NT2/D1 (cell line): ENCODE data around the gene GRM7.

Experiments used
- SUZ12 ChIP-seq: IDR thresholded peaks from 2 replicates; pipeline ENCODE4 v1.6.1; 2011; ENCODE audit not compliant: insufficient read length, insufficient read depth; ENCODE audit errors: extremely low read depth
- YY1 ChIP-seq: IDR thresholded peaks from 2 replicates; pipeline ENCODE4 v1.6.1; 2011; ENCODE audit not compliant: insufficient read length, insufficient read depth
- ZNF274 ChIP-seq: IDR thresholded peaks from 2 replicates; pipeline ENCODE4 v1.6.1; 2011; ENCODE audit warnings: mild to moderate bottlenecking, low read depth, low read length

DNA sequence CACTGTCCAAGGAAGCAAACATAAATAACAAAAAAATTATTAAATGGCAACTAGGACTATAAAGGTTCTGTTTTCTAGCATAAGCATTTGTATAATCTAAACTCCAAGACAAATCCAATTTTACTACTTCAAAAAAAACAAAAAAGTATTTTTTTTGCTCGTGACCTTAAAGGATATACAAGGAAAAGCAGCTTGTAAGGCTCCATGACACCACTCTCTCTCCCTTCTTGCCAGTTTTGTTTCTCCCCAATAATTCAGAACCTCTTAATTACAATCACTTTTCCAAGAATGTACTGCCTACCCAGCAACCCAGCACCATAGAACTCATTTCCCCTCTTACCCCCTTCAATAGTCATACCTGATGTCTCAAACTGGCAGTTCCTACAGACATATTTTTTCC is 496.2 kb downstream of the GRM7 start:
- TF ChIP-seq YY1 (no peak), SUZ12 (no peak), ZNF274 (no peak)
